IMR-90 (cell line): ENCODE results near the gene MTHFSD. TPM values are rescaled to one million over a fixed set of nuclear protein-coding genes. Genes with fewer than 3 reads are reported as not detected.

ENCODE experiments used
- ATAC-seq: fragments of 200-7000 bp; cut with Tn5 transposase; 2 replicates; pipeline ENCODE4 v1.9.1; 2020; ENCODE audit warnings: low read depth, mild to moderate bottlenecking, moderate library complexity
- BruUV-seq: library from RNA; stranded (reverse); fragments of 400-500 nt; replicated peaks from 2 replicates; lab custom pipeline; 2021; lab: Mats Ljungman, UMichigan
- CTCF ChIA-PET: fragments of 300-600 bp; formaldehyde crosslinking; extraction: SDS; loops from one replicate; lab custom pipeline; 2021; ENCODE audit warnings: antibody characterized with exemption; lab: Yijun Ruan, JAX
- POLR2A ChIA-PET: fragments of 300-600 bp; sonication (Branson Sonifier 250); formaldehyde crosslinking; loops from one replicate; lab custom pipeline; 2022; ENCODE audit warnings: antibody characterized with exemption; ENCODE audit not compliant: unreplicated experiment; lab: Charles Lee
- DNase-seq: peaks from one replicate; pipeline ENCODE4 v3.0.0; 2013
- H2AFZ ChIP-seq: replicated peaks from 2 replicates; pipeline ENCODE3; 2013; ENCODE audit warnings: low read length, mild to moderate bottlenecking; ENCODE audit not compliant: poor library complexity
- H2AK5ac ChIP-seq: 2 replicates; pipeline ENCODE4 v1.6.1; 2013; ENCODE audit warnings: low read depth, low read length, inconsistent platforms
- H2AK9ac ChIP-seq: replicated peaks from 2 replicates; pipeline ENCODE3; 2013; ENCODE audit warnings: mild to moderate bottlenecking, low read depth, low read length, moderate library complexity; ENCODE audit not compliant: poor library complexity
- H2BK120ac ChIP-seq: 2 replicates; pipeline ENCODE4 v1.6.1; 2013; ENCODE audit warnings: low read depth, low read length, inconsistent platforms
- H2BK15ac ChIP-seq: 3 replicates; pipeline ENCODE4 v1.6.1; 2013; ENCODE audit warnings: low read depth, low read length, inconsistent platforms
- H2BK20ac ChIP-seq: 2 replicates; pipeline ENCODE4 v1.6.1; 2013; ENCODE audit warnings: low read depth, mild to moderate bottlenecking, inconsistent platforms, low read length, moderate library complexity
- H2BK5ac ChIP-seq: 2 replicates; pipeline ENCODE4 v1.6.1; 2013; ENCODE audit warnings: mild to moderate bottlenecking, low read depth, low read length, inconsistent platforms; ENCODE audit not compliant: poor library complexity, severe bottlenecking
- H3K14ac ChIP-seq: replicated peaks from 2 replicates; pipeline ENCODE4 v1.6.1; 2013; ENCODE audit warnings: low read depth, low read length, inconsistent platforms
- H3K18ac ChIP-seq: 2 replicates; pipeline ENCODE4 v1.6.1; 2013; ENCODE audit warnings: low read depth, low read length, control low read depth
- H3K23ac ChIP-seq: 2 replicates; pipeline ENCODE4 v1.6.1; 2013; ENCODE audit warnings: low read depth, low read length, inconsistent platforms
- H3K27ac ChIP-seq: 2 replicates; pipeline ENCODE4 v1.5.1; 2013; ENCODE audit warnings: mild to moderate bottlenecking, control low read depth, low read length; ENCODE audit not compliant: insufficient read depth
- H3K27me3 ChIP-seq: 2 replicates; pipeline ENCODE4 v1.6.1; 2013; ENCODE audit warnings: low read length; ENCODE audit not compliant: control insufficient read depth, insufficient read depth
- H3K36me3 ChIP-seq: 2 replicates; pipeline ENCODE4 v1.6.1; 2013; ENCODE audit warnings: low read length, mixed read lengths; ENCODE audit not compliant: control insufficient read depth, insufficient read depth
- H3K4ac ChIP-seq: 2 replicates; pipeline ENCODE4 v1.6.1; 2013; ENCODE audit warnings: low read depth, low read length, inconsistent platforms
- H3K4me1 ChIP-seq: 2 replicates; pipeline ENCODE4 v1.6.1; 2013; ENCODE audit warnings: low read length, mixed read lengths; ENCODE audit not compliant: control insufficient read depth, insufficient read depth
- H3K4me2 ChIP-seq: 2 replicates; pipeline ENCODE4 v1.6.1; 2013; ENCODE audit warnings: low read depth, mild to moderate bottlenecking, control low read depth, low read length, moderate library complexity
- H3K4me3 ChIP-seq: 2 replicates; pipeline ENCODE4 v1.5.1; 2013; ENCODE audit warnings: low read depth, mild to moderate bottlenecking, control low read depth, low read length, moderate library complexity; ENCODE audit not compliant: insufficient read depth
- H3K56ac ChIP-seq: 2 replicates; pipeline ENCODE4 v1.6.1; 2013; ENCODE audit warnings: low read length, inconsistent platforms; ENCODE audit not compliant: insufficient read depth; ENCODE audit errors: extremely low read depth
- H3K79me1 ChIP-seq, 2 experiments: 2 replicates each; pipeline ENCODE4 v1.6.1; 2013; ENCODE audit warnings: low read length in 2 of 2, inconsistent platforms in 1 of 2, low read depth in 1 of 2
- H3K9ac ChIP-seq: 2 replicates; pipeline ENCODE4 v1.6.1; 2013; ENCODE audit warnings: low read depth, low read length, control low read depth
- H3K9me1 ChIP-seq: 2 replicates; pipeline ENCODE4 v1.6.1; 2013; ENCODE audit warnings: low read length, inconsistent platforms; ENCODE audit not compliant: insufficient read depth
- H3K9me3 ChIP-seq: 2 replicates; pipeline ENCODE4 v1.6.1; 2013; ENCODE audit warnings: low read length; ENCODE audit not compliant: control insufficient read depth, insufficient read depth
- H4K20me1 ChIP-seq: 2 replicates; pipeline ENCODE4 v1.6.1; 2013; ENCODE audit warnings: low read length, inconsistent platforms; ENCODE audit not compliant: insufficient read depth
- H4K5ac ChIP-seq: 2 replicates; pipeline ENCODE4 v1.6.1; 2013; ENCODE audit warnings: mild to moderate bottlenecking, low read depth, low read length, control low read depth
- H4K8ac ChIP-seq, 2 experiments: 2 replicates each; pipeline ENCODE4 v1.6.1; 2013; ENCODE audit warnings: low read depth in 2 of 2, low read length in 2 of 2, control low read depth in 1 of 2, inconsistent platforms in 1 of 2
- H4K91ac ChIP-seq: 2 replicates; pipeline ENCODE4 v1.6.1; 2013; ENCODE audit warnings: low read depth, low read length, inconsistent platforms; ENCODE audit not compliant: insufficient read depth
- BHLHE40 ChIP-seq: fragments of 150-350 bp; IDR thresholded peaks from 2 replicates; pipeline ENCODE4 v1.6.1; 2016; ENCODE audit warnings: mild to moderate bottlenecking, low read depth, low read length
- CEBPB ChIP-seq: IDR thresholded peaks from 2 replicates; pipeline ENCODE4 v1.6.1; 2012; ENCODE audit warnings: low read depth, low read length, improper control_type of control experiment
- CHD1 ChIP-seq: IDR thresholded peaks from 2 replicates; pipeline ENCODE4 v1.6.1; 2012; ENCODE audit warnings: low read depth, low read length, improper control_type of control experiment
- CTCF ChIP-seq: conservative IDR thresholded peaks from 2 replicates; pipeline ENCODE4 v1.5.1; 2012; ENCODE audit warnings: mild to moderate bottlenecking, low read depth, low read length, improper control_type of control experiment
- ELK1 ChIP-seq: fragments of 150-350 bp; IDR thresholded peaks from 2 replicates; pipeline ENCODE4 v1.6.1; 2016; ENCODE audit warnings: low read depth, mild to moderate bottlenecking, low read length, moderate library complexity, borderline replicate concordance
- FOS ChIP-seq: fragments of 150-350 bp; IDR thresholded peaks from 2 replicates; pipeline ENCODE4 v1.6.1; 2016; ENCODE audit warnings: low read depth, low read length
- MAFK ChIP-seq: IDR thresholded peaks from 2 replicates; pipeline ENCODE4 v1.6.1; 2012; ENCODE audit warnings: low read depth, low read length, improper control_type of control experiment
- MAZ ChIP-seq: IDR thresholded peaks from 2 replicates; pipeline ENCODE4 v1.6.1; 2012; ENCODE audit warnings: low read depth, mild to moderate bottlenecking, low read length, improper control_type of control experiment, moderate library complexity, borderline replicate concordance
- MXI1 ChIP-seq: IDR thresholded peaks from 2 replicates; pipeline ENCODE4 v1.6.1; 2012; ENCODE audit warnings: low read depth, mild to moderate bottlenecking, low read length, moderate library complexity, borderline replicate concordance
- POLR2A ChIP-seq: IDR thresholded peaks from 2 replicates; pipeline ENCODE4 v1.6.1; 2012; ENCODE audit warnings: mild to moderate bottlenecking, low read depth, low read length
- RAD21 ChIP-seq: IDR thresholded peaks from 2 replicates; pipeline ENCODE4 v1.6.1; 2012; ENCODE audit warnings: low read length, improper control_type of control experiment
- RCOR1 ChIP-seq: IDR thresholded peaks from 2 replicates; pipeline ENCODE4 v1.6.1; 2012; ENCODE audit warnings: mild to moderate bottlenecking, low read length, improper control_type of control experiment; ENCODE audit not compliant: insufficient replicate concordance
- RFX5 ChIP-seq: IDR thresholded peaks from 2 replicates; pipeline ENCODE4 v1.8.0; 2012; ENCODE audit warnings: low read depth, mild to moderate bottlenecking, low read length, moderate library complexity
- WGBS, 2 experiments: methylation state at CpG; one replicate each; pipeline versions ENCODE4 v1.1.5 to v1.1.7; 2013; ENCODE audit warnings: missing lambda C conversion rate in 2 of 2; ENCODE audit not compliant: insufficient read length in 1 of 2; ENCODE audit errors: extremely low coverage in 2 of 2; 5-methylcytosine and 5-hydroxymethylcytosine counted together
- dilution Hi-C: fragments of 300-500 bp; cut with HindIII; formaldehyde crosslinking; loops from one replicate; pipeline ENCODE4 v1.14.3; 2018; ENCODE audit warnings: low sequenced_read_pairs; ENCODE audit not compliant: unreplicated experiment
- in situ Hi-C: fragments of 300-500 bp; cut with MboI; formaldehyde crosslinking; loops from 3 replicates; pipeline ENCODE4 v1.14.3; 2019; ENCODE audit warnings: low sequenced_read_pairs, inconsistent platforms, mixed read lengths
- intact Hi-C: fragments of 100-400 bp; cut with micrococcal nuclease; formaldehyde crosslinking; loops from 2 replicates; pipeline ENCODE4 v1.10.0; 2022
- polyA plus RNA-seq, 3 experiments: library from polyadenylated mRNA; depleted of rRNA; stranded (reverse); fragments of >200 nt; gene quantifications; 2 replicates each; pipeline ENCODE4 v1.2.3, GENCODE V29; 2012; ENCODE audit warnings: low replicate concordance in 1 of 3
- total RNA-seq: library from RNA; depleted of rRNA; stranded (reverse); fragments of >200 nt; gene quantifications from 2 replicates; pipeline ENCODE4 v1.2.3, GENCODE V29; 2012
- TF ChIP-seq, protein P1 (sequence below): fragments of 150-350 bp; IDR thresholded peaks from 2 replicates; pipeline ENCODE4 v1.6.1; 2017; ENCODE audit warnings: mild to moderate bottlenecking, antibody characterized with exemption, low read length, low read depth

Gene MTHFSD
- total and polyA plus RNA-seq, 2 of the 4 experiments (the other 2 are of a cell fraction): 8.2 to 16.8 TPM

DNA sequence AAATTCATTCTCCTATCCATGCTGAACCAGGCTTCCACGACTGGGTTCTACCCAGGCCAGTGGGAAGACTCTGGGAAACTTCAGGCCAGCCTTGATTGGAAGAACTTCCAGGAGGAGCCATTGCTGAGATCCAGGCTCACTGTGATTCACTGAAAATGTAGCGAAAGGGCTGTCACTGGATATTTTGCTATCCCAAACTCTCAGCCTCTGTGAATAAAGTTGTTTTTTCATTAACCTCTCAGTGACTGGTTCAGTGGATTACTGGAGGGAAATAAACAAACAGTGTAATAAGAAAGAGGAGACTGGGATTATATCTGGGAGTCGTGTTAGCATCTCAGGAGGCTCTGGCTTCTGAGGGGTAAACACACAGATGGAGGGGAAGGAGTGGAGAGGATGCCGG is 26.4 kb upstream of the MTHFSD start (continued):
- TF ChIP-seq FOS: no peak

DNA sequence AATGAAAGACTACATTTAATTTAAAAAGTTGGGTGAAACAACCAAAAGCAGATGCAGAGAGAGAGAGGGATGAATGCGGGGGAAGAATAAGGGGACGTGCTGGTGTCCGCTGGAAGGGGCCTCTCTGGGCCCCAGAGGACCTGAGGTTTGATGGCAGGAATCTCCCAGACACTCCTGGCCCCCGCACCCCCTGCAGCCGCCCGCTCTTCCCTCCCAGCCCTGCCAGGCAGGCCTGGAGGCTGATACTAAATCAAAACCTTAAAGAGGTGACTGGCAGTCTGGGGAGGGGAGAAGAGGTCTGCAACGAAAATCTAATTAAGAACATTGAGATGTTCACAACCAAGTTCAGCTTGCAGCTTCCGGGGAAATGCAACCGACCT is 25.7 kb upstream of the MTHFSD start:
- no CpG with 5 or more reads among the region's 9 CpGs for WGBS, 2 experiments
- CTCF ChIA-PET: interaction anchor here (1.1 kb wide), 1 partner anchor 463 kb away, joined by 3 read pairs; no protein-coding TSS in a partner anchor
- H3K14ac ChIP-seq: peak overlapping the region; percentile 92
- H3K4me2 ChIP-seq: peak overlapping the region; percentile 94
- peaks cover 3% of the 10 kb centered on the region; the same call in 1 of the 2 replicates for H3K36me3 ChIP-seq
- POLR2A ChIA-PET: no interaction called here
- H4K8ac ChIP-seq: peak overlapping the region; percentile 3 to 88; a peak in 3 of 4 replicates
- in situ Hi-C loops: loop anchor here (10.0 kb wide), 1 partner anchor 174 kb away; no protein-coding TSS in a partner anchor
- H3K9me1 ChIP-seq: peaks cover 23% of the 10 kb centered on the region
- dilution Hi-C loops: no loop called here
- H3K9ac ChIP-seq: peak overlapping the region; percentile 95
- H3K4me1 ChIP-seq: peaks cover 25% of the 10 kb centered on the region
- H4K20me1 ChIP-seq: peaks cover 5% of the 10 kb centered on the region; the same call in 1 of the 2 replicates
- peak overlapping the region; percentile 85 for H3K18ac ChIP-seq
- H3K27ac ChIP-seq: peak overlapping the region; percentile 71
- H4K91ac ChIP-seq: peak overlapping the region; percentile 79
- H3K27me3 ChIP-seq: no peaks in the 10 kb centered on the region
- no peaks in the 10 kb centered on the region for H3K9me3 ChIP-seq
- H2AK5ac ChIP-seq: peak overlapping the region; percentile 6; the same call in 1 of the 2 replicates
- H2BK5ac ChIP-seq: peak overlapping the region; percentile 100
- peak overlapping the region; percentile 75 for H2AK9ac ChIP-seq
- peak overlapping the region; percentile 81; the same call in 1 of the 2 replicates for H4K5ac ChIP-seq
- peak overlapping the region; percentile 71 for H3K4me3 ChIP-seq
- peak overlapping the region; percentile 67 for H3K56ac ChIP-seq
- H3K79me1 ChIP-seq: peaks cover 19 to 30% of the 10 kb centered on the region in 2 experiments
- ATAC-seq (no peak), DNase-seq (no peak)
- TSS peak; percentile 46 for BruUV-seq
- peak overlapping the region; percentile 88 for H3K23ac ChIP-seq
- intact Hi-C loops: loop anchor here (2.0 kb wide), 1 partner anchor 84 kb away; no protein-coding TSS in a partner anchor
- H3K4ac ChIP-seq: peak overlapping the region; percentile 91
- peak overlapping the region; percentile 78 for H2BK20ac ChIP-seq
- H2BK15ac ChIP-seq: peak overlapping the region; percentile 61; the same call in 1 of the 3 replicates
- peak overlapping the region; percentile 97 for H2BK120ac ChIP-seq
- H2AFZ ChIP-seq: no peak overlapping the region
- no peak for TF ChIP-seq RFX5
- TF ChIP-seq, protein P1, sequence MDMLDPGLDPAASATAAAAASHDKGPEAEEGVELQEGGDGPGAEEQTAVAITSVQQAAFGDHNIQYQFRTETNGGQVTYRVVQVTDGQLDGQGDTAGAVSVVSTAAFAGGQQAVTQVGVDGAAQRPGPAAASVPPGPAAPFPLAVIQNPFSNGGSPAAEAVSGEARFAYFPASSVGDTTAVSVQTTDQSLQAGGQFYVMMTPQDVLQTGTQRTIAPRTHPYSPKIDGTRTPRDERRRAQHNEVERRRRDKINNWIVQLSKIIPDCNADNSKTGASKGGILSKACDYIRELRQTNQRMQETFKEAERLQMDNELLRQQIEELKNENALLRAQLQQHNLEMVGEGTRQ: no peak
- no peak for TF ChIP-seq BHLHE40
- TF ChIP-seq RAD21: no peak
- TF ChIP-seq MAZ: no peak; the same call in 1 of the 2 replicates
- TF ChIP-seq FOS: no peak
- TF ChIP-seq CEBPB: no peak
- TF ChIP-seq CHD1: no peak
- no peak for TF ChIP-seq ELK1
- TF ChIP-seq MXI1: no peak
- no peak for TF ChIP-seq CTCF
- TF ChIP-seq POLR2A: no peak
- no peak for TF ChIP-seq MAFK
- no peak for TF ChIP-seq RCOR1
